Hematopoietic multipotent progenitor cell treated with erythropoietin and hydrocortisone succinate and interleukin-3 and kit ligand, for 6 days (in vitro differentiated cells): ENCODE results near the gene GPR6.

Experiments used
- DNase-seq: peaks from one replicate; pipeline ENCODE4 v3.0.0-alpha.2; 2015

The GPR6 gene

DNA sequence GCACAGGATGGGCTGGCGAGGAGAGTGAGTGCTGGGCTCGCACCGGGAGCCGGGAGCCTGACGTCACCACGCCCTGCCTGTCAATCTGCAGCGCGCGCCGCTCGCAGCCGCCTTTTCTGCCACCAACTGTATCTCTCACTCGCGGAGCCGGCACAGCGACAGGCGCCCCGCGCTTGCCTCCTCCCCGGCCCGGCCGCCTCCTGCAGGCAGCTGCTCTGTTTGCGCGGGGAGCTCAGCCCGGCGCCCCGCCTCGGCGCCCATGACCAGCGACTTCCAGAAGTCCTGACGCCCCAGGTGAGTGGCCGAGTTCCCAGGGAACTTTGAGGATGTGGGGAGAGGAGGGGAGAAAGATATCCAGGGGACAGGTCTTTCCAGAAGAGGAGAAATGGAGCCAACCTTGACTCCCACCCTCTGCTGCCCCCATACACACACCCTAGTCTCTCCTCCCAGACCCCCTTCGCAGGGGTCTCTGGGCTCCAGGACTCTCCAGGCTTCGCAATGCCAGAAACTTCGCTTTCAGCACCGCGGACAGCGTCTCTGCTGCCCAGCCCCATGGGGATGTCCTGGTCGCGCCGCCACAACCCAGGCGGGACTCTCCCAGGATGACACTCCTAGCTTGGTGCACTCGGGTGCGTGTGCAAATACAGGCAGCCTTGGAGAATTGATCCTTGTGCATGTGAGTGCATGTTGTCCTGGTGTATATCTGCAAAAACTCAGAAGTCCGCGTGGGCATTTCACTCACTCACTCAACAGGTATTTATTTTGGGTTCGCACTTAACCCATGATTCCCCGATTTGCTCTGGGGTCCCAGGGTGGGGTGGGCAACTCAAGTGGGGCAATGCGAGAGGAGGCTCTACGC lies at the start of gene GPR6:
GPR6 (plus strand) TSS at position 138 of the 859 bp plus-strand sequence. CDS start 802 bp downstream, outside the sequence.
- DNase-seq = peak; percentile 83

GRCh38 chr6:109934293-109934692 lies 43.8 kb upstream of the GPR6 start:
- DNase-seq = no peak

- DNase-seq = no peak
These were observed 38.5 kb upstream of the GPR6 start for GRCh38 chr6:109939654-109940053.

DNA sequence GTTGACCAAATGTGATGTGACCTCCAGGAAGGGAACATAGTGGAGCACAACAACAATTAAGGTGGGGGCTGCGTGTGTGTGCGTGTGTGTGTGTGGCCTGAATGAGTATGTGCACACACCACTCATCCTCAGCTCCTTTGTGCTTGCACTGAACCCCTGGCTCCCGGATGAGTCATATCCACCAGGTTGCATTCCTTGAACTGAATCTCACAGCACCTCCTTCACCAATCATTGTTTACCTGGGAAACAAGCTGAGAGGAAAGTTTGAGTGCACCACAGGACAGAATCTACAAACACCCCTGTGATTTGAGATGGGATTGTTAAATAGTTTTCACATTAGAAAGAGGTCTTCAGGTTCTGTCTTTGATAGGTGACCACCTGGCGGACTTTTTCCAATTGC lies 33.7 kb upstream of the GPR6 start:
- DNase-seq = no peak

DNA sequence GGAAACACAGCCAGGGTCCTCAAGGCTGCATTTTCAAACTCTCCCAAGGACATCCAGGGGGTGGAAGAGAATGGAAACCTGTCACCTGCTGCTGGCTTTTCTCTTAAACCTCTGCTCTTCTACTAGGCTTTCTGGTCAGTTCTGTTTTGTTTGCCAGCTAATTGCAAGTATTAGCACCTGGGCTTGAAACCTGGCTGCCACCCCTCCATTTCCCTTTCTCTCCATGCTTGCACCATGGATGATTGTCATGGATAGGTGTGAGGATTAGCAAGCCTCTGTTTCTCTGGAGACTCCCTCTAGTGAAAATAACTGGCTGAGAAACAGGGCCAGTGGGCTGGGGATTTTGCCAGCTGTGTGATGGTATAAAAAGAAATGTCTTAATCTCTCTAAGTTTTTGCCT lies 33.0 kb upstream of the GPR6 start:
- no peak for DNase-seq

- DNase-seq = no peak
These were observed 31.1 kb upstream of the GPR6 start for GRCh38 chr6:109946979-109947378.

DNA sequence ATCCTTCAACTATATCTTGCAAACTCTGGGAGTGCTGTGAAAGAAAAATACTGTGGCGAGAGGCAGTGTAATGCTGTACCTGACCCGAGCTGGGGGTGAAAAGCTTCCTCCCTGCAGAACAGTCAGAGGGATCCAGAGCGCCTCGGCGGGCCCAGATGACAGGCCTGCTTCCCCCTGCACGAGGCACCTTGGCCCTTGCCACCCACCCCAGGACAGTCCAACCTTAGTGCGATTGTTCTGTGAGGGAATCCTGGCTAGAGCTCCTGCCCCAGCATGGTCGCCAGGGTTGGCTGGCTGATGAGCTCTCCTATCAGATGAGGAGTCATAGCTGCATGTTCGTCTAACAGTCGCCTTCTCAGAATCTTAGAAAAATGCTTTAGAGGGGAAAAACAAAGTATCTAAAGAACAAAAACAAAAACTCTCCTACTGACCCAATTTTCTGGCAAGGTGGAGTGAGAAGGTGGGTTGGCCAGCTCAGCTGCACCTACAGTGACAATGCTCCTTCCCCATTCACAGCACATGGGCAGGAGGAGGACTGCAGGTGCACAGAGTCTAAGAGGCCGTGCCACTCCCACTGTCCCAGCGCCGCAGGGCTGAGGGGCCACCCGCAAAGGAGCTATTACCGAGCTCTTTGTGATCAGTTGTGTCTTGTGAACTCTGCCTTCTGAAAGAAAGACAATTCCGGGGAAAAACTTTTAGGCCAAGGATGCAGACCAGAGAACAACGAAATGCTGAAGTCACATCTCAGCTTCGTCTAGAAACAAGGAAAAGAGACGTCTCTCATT lies 28.6 kb upstream of the GPR6 start:
- DNase-seq = no peak

GRCh38 chr6:109955491-109955890 lies 22.6 kb upstream of the GPR6 start:
- DNase-seq = no peak

- no peak for DNase-seq
These were observed 19.5 kb upstream of the GPR6 start for GRCh38 chr6:109958626-109959025.

- no peak for DNase-seq
These were observed 16.5 kb upstream of the GPR6 start for GRCh38 chr6:109961611-109962041.

- no peak for DNase-seq
These were observed 15.8 kb upstream of the GPR6 start for GRCh38 chr6:109962271-109962670.

GRCh38 chr6:109963598-109964170 lies 14.4 kb upstream of the GPR6 start:
- no peak for DNase-seq

DNA sequence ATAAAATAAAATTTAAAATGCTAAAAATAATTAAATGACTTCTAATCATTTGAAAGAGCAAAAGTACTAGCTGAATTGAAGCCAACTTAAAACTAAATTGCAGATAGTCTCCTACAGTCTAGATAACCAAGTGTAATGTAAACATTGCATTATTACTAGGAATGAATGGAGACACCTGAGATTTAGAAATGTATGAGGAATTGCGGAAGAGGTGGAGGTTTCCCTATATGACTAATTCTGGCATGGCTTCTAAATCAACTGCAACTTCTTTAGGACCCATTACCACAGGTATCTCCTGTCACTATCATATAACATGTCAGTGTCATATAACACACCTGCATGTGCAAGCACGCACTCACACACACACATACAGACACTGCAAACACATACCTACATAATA lies 13.2 kb upstream of the GPR6 start:
- no peak for DNase-seq

DNA sequence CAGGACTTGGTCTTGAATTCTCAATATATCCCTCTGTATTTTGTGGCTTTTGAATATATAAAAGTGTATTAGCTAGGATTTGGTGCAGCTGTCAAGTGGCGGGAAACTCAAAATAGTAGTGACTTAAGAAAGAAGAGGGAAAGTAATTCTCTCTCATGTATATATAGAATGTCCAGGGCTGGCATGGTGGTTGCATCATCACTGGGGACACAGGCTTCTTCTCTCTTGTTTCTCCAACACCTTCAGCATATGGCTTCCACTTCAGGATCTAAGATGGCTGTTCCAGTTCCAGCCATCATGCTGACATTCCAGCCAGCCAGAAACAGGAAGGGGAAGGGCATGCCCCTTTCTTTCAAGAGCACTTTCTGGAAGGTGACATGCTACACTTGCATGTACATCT lies 11.8 kb upstream of the GPR6 start:
- no peak for DNase-seq

- DNase-seq = no peak
These were observed 329 bp upstream of the GPR6 start for GRCh38 chr6:109977791-109978173.

DNA sequence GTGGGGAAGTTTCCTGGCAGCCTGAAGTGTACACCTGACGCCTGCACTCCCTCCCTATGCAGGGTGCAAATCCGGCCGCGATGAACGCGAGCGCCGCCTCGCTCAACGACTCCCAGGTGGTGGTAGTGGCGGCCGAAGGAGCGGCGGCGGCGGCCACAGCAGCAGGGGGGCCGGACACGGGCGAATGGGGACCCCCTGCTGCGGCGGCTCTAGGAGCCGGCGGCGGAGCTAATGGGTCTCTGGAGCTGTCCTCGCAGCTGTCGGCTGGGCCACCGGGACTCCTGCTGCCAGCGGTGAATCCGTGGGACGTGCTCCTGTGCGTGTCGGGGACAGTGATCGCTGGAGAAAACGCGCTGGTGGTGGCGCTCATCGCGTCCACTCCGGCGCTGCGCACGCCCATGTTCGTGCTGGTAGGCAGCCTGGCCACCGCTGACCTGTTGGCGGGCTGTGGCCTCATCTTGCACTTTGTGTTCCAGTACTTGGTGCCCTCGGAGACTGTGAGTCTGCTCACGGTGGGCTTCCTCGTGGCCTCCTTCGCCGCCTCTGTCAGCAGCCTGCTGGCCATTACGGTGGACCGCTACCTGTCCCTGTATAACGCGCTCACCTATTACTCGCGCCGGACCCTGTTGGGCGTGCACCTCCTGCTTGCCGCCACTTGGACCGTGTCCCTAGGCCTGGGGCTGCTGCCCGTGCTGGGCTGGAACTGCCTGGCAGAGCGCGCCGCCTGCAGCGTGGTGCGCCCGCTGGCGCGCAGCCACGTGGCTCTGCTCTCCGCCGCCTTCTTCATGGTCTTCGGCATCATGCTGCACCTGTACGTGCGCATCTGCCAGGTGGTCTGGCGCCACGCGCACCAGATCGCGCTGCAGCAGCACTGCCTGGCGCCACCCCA lies 1.2 kb downstream of the GPR6 start:
- no peak for DNase-seq

DNA sequence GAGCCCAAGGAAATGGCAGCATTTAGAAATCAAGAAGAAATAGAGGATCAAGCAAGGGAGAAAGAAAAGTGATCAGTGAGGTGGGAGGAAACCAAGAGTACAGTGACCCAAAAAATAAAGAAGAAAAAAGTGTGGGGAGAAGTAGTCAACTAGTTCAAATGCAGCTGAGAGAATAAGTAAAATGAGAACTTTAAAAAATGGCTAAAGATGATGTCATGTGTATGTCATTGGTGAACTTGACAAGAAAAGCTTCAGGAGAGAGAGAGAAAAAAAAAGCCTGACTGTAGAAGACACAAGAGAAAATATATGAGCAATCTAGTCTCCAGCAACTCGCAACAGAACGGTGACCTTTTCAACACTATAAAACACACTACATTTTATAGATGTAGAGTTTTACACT lies 6.3 kb downstream of the GPR6 start:
- no peak for DNase-seq

GRCh38 chr6:109987196-109987595 lies 9.1 kb downstream of the GPR6 start:
- DNase-seq = no peak

- DNase-seq = no peak
These were observed 13.3 kb downstream of the GPR6 start for GRCh38 chr6:109991201-109992101.

DNA sequence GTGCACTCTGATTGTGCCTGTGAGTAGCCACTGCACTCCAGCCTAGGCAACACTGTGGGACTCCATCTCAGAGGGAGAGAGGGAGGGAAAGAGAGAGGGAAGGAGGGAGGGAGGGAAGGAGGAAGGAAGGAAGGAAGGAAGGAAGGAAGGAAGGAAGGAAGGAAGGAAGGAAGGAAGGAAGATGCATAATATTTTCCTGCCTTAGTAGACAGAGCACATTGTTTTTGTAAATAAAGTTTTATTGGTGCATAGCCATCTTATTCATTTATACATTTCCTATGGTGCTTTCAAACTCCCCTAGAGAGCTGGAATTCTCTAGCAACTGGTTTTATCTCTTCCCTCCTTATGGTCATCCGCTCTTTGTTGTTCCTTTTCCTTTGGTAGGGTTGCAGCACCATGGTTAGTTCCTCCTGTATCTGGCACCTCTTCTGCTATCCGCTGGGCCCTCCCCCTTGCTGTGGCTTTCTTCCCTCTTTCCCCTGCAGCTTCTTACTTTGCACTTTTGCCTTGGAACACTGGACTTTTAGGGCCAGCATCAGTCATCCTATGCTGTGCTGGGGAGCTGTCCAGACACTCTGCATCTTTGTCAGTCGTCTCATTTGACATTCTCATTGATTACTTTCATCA lies 20.2 kb downstream of the GPR6 start:
- DNase-seq = peak; percentile 13

DNA sequence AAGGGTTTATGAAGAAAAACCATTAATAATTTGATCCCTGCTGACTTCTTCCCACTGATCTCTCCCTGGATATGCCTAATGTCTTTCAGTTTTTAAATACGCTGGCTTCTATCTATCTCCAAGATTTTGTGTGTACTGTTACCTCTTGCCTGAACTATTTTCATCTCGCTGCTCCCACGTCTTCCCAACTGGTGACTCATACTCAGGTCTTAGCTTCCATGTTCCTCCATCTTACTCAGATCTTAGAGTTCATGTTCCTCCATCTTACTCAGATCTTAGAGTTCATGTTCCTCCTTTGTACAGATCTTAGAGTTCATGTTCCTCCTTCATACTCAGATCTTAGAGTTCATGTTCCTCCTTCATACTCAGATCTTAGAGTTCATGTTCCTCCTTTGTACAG lies 21.6 kb downstream of the GPR6 start:
- DNase-seq = no peak
